ENCODE measurements around the gene RPL36.

GRCh38 chr19:5738423-5738822 lies 48.3 kb downstream of the RPL36 start:
- TF ChIP-seq CTCF (IDR thresholded peaks at IDR 0.05; ENCODE audit: low read depth, low read length, missing input control): no peak
- no peak for TF ChIP-seq JUND (IDR thresholded peaks at IDR 0.05)
- TF ChIP-seq ATF3 (IDR thresholded peaks at IDR 0.05): no peak
- TF ChIP-seq EGR1 (IDR thresholded peaks at IDR 0.05; ENCODE audit: low read depth in 2 of 2): no peak
